Tibial nerve (tissue), 4 donors: Measurements from ENCODE around the gene ZNF599. TPM values are rescaled to one million over a fixed set of nuclear protein-coding genes. Genes with fewer than 3 reads are reported as not detected.

ENCODE experiments used
- DNase-seq, 2 donors: peaks; one replicate each; pipeline ENCODE4 v3.0.0-alpha.2; 2019; ENCODE audit warnings: low spot score in 2 of 2
- H3K27ac ChIP-seq, 4 donors: fragments of 200-600 bp; sonication (generic) in 3 of 4; one replicate each; pipeline ENCODE4 v1.5.1; 2017 to 2019; ENCODE audit warnings: mild to moderate bottlenecking in 1 of 4
- H3K27me3 ChIP-seq, 2 donors: fragments of 200-600 bp; sonication (generic) in 1 of 2; one replicate each; pipeline versions ENCODE4 v1.5.1 to v1.6.0; 2017 to 2019
- H3K36me3 ChIP-seq, 3 donors: fragments of 200-600 bp; sonication (generic); one replicate each; pipeline ENCODE4 v1.5.1; 2018 to 2019
- H3K4me1 ChIP-seq, 4 donors: fragments of 200-600 bp; sonication (generic) in 3 of 4; one replicate each; pipeline ENCODE4 v1.5.1; 2017 to 2019
- H3K4me3 ChIP-seq, 4 donors: fragments of 200-600 bp; sonication (generic) in 3 of 4; one replicate each; pipeline ENCODE4 v1.5.1; 2017 to 2019; ENCODE audit warnings: mild to moderate bottlenecking in 1 of 4, moderate library complexity in 1 of 4
- H3K9me3 ChIP-seq, 4 donors: fragments of 200-600 bp; sonication (generic) in 3 of 4; one replicate each; pipeline ENCODE4 v1.5.1; 2017 to 2019
- CTCF ChIP-seq, 5 experiments: fragments of 200-600 bp in 3 of 5; fragments of 450-650 bp in 2 of 5; sonication (generic) in 3 of 5; IDR thresholded peaks; one replicate each; pipeline ENCODE4 v1.5.1; 2016 to 2019; ENCODE audit warnings: antibody characterized with exemption in 5 of 5, mild to moderate bottlenecking in 3 of 5, moderate library complexity in 2 of 5
- EP300 ChIP-seq, 2 donors: sonication (generic); formaldehyde crosslinking; IDR thresholded peaks; one replicate each; pipeline ENCODE4 v1.6.1; 2017; ENCODE audit warnings: antibody characterized with exemption in 2 of 2, mild to moderate bottlenecking in 1 of 2
- POLR2A ChIP-seq, 2 donors: fragments of 450-650 bp; IDR thresholded peaks; one replicate each; pipeline ENCODE4 v1.6.1; 2017; ENCODE audit warnings: antibody characterized with exemption in 2 of 2, mild to moderate bottlenecking in 2 of 2, moderate library complexity in 2 of 2
- WGBS, 2 donors: methylation state at CpG; one replicate each; pipeline ENCODE4 v1.1.5; 2018; 5-methylcytosine and 5-hydroxymethylcytosine counted together
- total RNA-seq, 4 donors: library from RNA; depleted of rRNA; stranded (reverse); fragments of >200 nt; gene quantifications; one replicate each; pipeline ENCODE4 v1.1.0, GENCODE V29; 2016

Gene ZNF599
- total RNA-seq, 4 donors from 2014 or later: 10.2 to 13.3 (median 11.1) TPM

- Histone ChIP-seq H3K27ac (peak overlapping the region; percentile 87 to 99 (median 98)), H3K27me3 (no peaks in the 10 kb centered on the region), H3K36me3 (peaks cover 0 to 32% (median 0%) of the 10 kb centered on the region in 3 donors), H3K9me3 (peaks cover 0 to 23% (median 3%) of the 10 kb centered on the region in 4 donors), H3K4me3 (peak overlapping the region; percentile 80 to 93 (median 88)), H3K4me1 (peaks cover 0 to 29% (median 19%) of the 10 kb centered on the region in 4 donors)
- TF ChIP-seq CTCF (IDR thresholded peaks at IDR 0.05) (peak in 1 of 5 experiments; percentile 16), POLR2A (IDR thresholded peaks at IDR 0.05) (no peak), EP300 (IDR thresholded peaks at IDR 0.05) (no peak)
- DNase-seq: peak; percentile 16 to 61
- 1 to 2% methylated on average over 13 of the region's 13 CpGs for WGBS, 2 donors
These were observed 39.7 kb downstream of the ZNF599 start for GRCh38 chr19:34733266-34733745.

DNA sequence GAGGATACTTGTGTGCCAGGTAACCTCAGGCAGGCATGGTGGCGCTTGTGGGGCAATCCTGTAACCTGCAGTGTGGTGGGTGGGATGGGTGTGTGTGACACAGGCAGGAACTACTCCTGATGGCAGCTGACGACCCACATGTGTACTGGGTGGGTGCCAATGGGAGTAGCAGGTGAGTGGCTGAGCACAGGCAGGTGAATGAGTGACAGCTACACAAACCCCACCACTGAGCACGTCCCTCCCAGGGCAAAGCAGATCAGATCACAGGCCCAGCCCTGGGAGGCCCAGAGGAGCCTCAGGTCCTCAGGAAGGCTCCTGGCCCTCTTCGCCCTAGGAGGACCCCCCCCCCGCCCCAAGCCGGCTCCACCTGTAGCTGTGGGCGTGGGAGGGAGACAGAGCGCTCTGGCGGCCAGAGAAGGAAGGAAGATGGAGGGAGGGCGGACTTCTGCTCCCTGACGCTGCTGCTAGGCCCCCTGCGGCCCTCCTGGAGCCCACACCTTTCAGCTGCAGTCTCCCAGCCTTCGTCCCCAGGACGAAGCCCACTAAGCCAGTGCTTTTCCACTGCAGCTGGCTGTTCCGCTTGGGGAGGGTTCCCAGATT, 40.3 kb downstream of the ZNF599 start:
- Histone ChIP-seq H3K9me3 (peaks cover 0 to 17% (median under 1%) of the 10 kb centered on the region in 4 donors), H3K36me3 (peaks cover 0 to 26% (median 0%) of the 10 kb centered on the region in 3 donors), H3K4me1 (peaks cover 0 to 29% (median 19%) of the 10 kb centered on the region in 4 donors), H3K27me3 (no peaks in the 10 kb centered on the region), H3K4me3 (peak overlapping the region; percentile 80 to 93 (median 88)), H3K27ac (peak overlapping the region; percentile 87 to 99 (median 98))
- no peak for DNase-seq
- 51 to 58% methylated on average over 10 to 14 of the region's 15 CpGs for WGBS, 2 donors
- TF ChIP-seq CTCF (IDR thresholded peaks at IDR 0.05) (no peak), POLR2A (IDR thresholded peaks at IDR 0.05) (no peak), EP300 (IDR thresholded peaks at IDR 0.05) (no peak)

DNA sequence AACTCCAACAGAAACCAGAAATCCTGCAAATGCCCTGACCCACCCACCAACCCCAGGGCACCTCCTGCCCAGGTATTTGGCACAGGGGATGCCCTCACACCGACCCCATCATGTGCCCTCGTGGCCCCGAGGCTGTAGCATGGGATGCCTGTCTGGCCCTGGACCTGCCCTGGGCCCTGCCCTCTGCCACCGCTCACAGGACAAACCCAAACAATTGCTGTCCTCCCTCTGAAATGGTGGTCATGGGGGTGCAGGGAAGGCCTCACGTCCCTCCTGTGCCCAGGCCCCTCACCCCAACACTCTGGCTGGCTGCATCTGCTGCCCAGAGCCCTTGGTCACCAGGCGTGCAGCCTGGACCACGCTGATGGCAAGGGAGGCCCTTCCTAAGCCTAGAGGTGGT, 41.1 kb downstream of the ZNF599 start:
- no peak for DNase-seq
- peaks cover 0 to 29% (median 19%) of the 10 kb centered on the region in 4 donors for H3K4me1 ChIP-seq
- H3K36me3 ChIP-seq: peaks cover 0 to 18% (median 0%) of the 10 kb centered on the region in 3 donors
- no peaks in the 10 kb centered on the region for H3K27me3 ChIP-seq
- no peak for TF ChIP-seq POLR2A (IDR thresholded peaks at IDR 0.05)
- H3K27ac ChIP-seq: no peak overlapping the region
- WGBS, 2 donors: 70 to 85% methylated on average over 6 to 7 of the region's 7 CpGs
- no peak overlapping the region for H3K4me3 ChIP-seq
- H3K9me3 ChIP-seq: peaks cover 0 to 9% (median 0%) of the 10 kb centered on the region in 4 donors

- H3K36me3 ChIP-seq: peaks cover 0 to 11% (median 0%) of the 10 kb centered on the region in 3 donors
- no peak overlapping the region for H3K27ac ChIP-seq
- DNase-seq: no peak
- H3K4me3 ChIP-seq: no peak overlapping the region
- TF ChIP-seq CTCF (IDR thresholded peaks at IDR 0.05): no peak
- TF ChIP-seq POLR2A (IDR thresholded peaks at IDR 0.05): no peak
- TF ChIP-seq EP300 (IDR thresholded peaks at IDR 0.05): no peak
- H3K9me3 ChIP-seq: peaks cover 0 to 2% (median 0%) of the 10 kb centered on the region in 4 donors
- 84 to 86% methylated on average over 5 to 11 of the region's 11 CpGs for WGBS, 2 donors
- H3K4me1 ChIP-seq: peaks cover 0 to 27% (median 19%) of the 10 kb centered on the region in 4 donors
- H3K27me3 ChIP-seq: no peaks in the 10 kb centered on the region
These were observed 41.8 kb downstream of the ZNF599 start for GRCh38 chr19:34731019-34731829.

DNA sequence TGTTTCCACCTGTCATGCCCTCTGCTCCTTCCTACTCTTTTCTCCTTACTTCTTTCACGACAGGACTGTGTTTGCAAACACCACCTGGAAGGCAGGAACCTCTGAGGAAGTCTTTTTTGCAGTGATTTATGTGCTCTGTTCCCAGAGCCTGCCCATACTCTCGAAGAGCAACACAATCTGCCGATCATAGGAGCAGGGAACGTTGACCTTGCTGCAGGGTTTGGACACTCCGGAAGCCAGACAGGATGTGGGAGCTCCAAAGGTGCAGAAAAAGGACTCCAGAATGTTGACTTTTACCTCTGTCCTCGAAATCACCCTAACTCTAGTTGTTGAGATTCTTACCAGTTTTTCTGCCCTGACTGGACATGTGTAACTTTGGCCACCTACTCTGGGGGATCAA, 47.6 kb downstream of the ZNF599 start:
- H3K9me3 ChIP-seq: no peaks in the 10 kb centered on the region
- H3K4me3 ChIP-seq: no peak overlapping the region
- no peaks in the 10 kb centered on the region for H3K36me3 ChIP-seq
- no peak overlapping the region for H3K27ac ChIP-seq
- DNase-seq: no peak
- no peaks in the 10 kb centered on the region for H3K4me1 ChIP-seq
- 43 to 52% methylated on average over 6 of the region's 6 CpGs for WGBS, 2 donors
- TF ChIP-seq EP300 (IDR thresholded peaks at IDR 0.05) (no peak), CTCF (IDR thresholded peaks at IDR 0.05) (no peak), POLR2A (IDR thresholded peaks at IDR 0.05) (no peak)
- H3K27me3 ChIP-seq: no peaks in the 10 kb centered on the region
